H9 (cell line): Measurements from ENCODE around the gene ZNF205. TPM values are rescaled to one million over a fixed set of nuclear protein-coding genes. Genes with fewer than 3 reads are reported as not detected.

Source experiments
- DNase-seq: peaks from one replicate; pipeline ENCODE4 v3.0.0-alpha.2; 2017
- H2AFZ ChIP-seq: one replicate; pipeline ENCODE4 v1.6.1; 2013; ENCODE audit warnings: mild to moderate bottlenecking, low read length, control low read depth, moderate library complexity
- H2AK5ac ChIP-seq: 2 replicates; pipeline ENCODE4 v1.6.1; 2013; ENCODE audit warnings: low read length, control low read depth, mixed read lengths; ENCODE audit not compliant: insufficient read length
- H2BK120ac ChIP-seq: one replicate; pipeline ENCODE4 v1.6.1; 2013; ENCODE audit warnings: low read depth, mild to moderate bottlenecking, low read length, control low read depth, inconsistent platforms; ENCODE audit not compliant: poor library complexity, severe bottlenecking
- H2BK12ac ChIP-seq: 2 replicates; pipeline ENCODE4 v1.6.1; 2013; ENCODE audit warnings: low read length, control low read depth, mixed read lengths, low read depth; ENCODE audit not compliant: insufficient read length
- H2BK15ac ChIP-seq: 2 replicates; pipeline ENCODE4 v1.6.1; 2013; ENCODE audit warnings: low read depth, low read length, control low read depth
- H2BK20ac ChIP-seq: one replicate; pipeline ENCODE4 v1.6.1; 2013; ENCODE audit warnings: low read depth, mild to moderate bottlenecking, low read length, control low read depth, inconsistent platforms; ENCODE audit not compliant: poor library complexity, severe bottlenecking
- H2BK5ac ChIP-seq: 2 replicates; pipeline ENCODE4 v1.6.1; 2013; ENCODE audit warnings: low read length, control low read depth, mixed read lengths; ENCODE audit not compliant: insufficient read length
- H3K14ac ChIP-seq: 2 replicates; pipeline ENCODE4 v1.6.1; 2013; ENCODE audit warnings: low read length, control low read depth; ENCODE audit not compliant: insufficient read depth
- H3K18ac ChIP-seq: 2 replicates; pipeline ENCODE4 v1.6.1; 2013; ENCODE audit warnings: low read depth, mild to moderate bottlenecking, mixed read lengths, low read length, control low read depth; ENCODE audit not compliant: insufficient read length
- H3K23ac ChIP-seq: 2 replicates; pipeline ENCODE4 v1.6.1; 2013; ENCODE audit warnings: low read length, control low read depth, mixed read lengths, low read depth; ENCODE audit not compliant: insufficient read length
- H3K23me2 ChIP-seq: 2 replicates; pipeline ENCODE4 v1.6.1; 2013; ENCODE audit warnings: low read depth, mild to moderate bottlenecking, mixed read lengths, low read length, control low read depth; ENCODE audit not compliant: insufficient read length, poor library complexity, severe bottlenecking
- H3K27ac ChIP-seq: 2 replicates; pipeline ENCODE4 v1.5.1; 2013; ENCODE audit warnings: low read length, control low read depth, mixed read lengths, low read depth; ENCODE audit not compliant: insufficient read length
- H3K27me3 ChIP-seq: 2 replicates; pipeline ENCODE4 v1.6.1; 2013; ENCODE audit warnings: low read length, control low read depth, inconsistent platforms; ENCODE audit not compliant: insufficient read depth
- H3K4ac ChIP-seq: 2 replicates; pipeline ENCODE4 v1.6.1; 2013; ENCODE audit warnings: low read depth, mild to moderate bottlenecking, control low read depth, inconsistent platforms, low read length, moderate library complexity
- H3K4me1 ChIP-seq: 2 replicates; pipeline ENCODE4 v1.6.1; 2013; ENCODE audit warnings: low read length, control low read depth, inconsistent platforms; ENCODE audit not compliant: insufficient read depth
- H3K4me2 ChIP-seq: 2 replicates; pipeline ENCODE4 v1.6.1; 2013; ENCODE audit warnings: low read length, control low read depth, mixed read lengths; ENCODE audit not compliant: insufficient read length, insufficient read depth
- H3K56ac ChIP-seq: 2 replicates; pipeline ENCODE4 v1.6.1; 2013; ENCODE audit warnings: low read depth, mild to moderate bottlenecking, mixed read lengths, low read length, control low read depth; ENCODE audit not compliant: insufficient read length
- H3K79me1 ChIP-seq: 2 replicates; pipeline ENCODE4 v1.6.1; 2013; ENCODE audit warnings: low read depth, mild to moderate bottlenecking, moderate library complexity, low read length, control low read depth, inconsistent platforms; ENCODE audit not compliant: insufficient read depth, poor library complexity, severe bottlenecking
- H3K79me2 ChIP-seq: 2 replicates; pipeline ENCODE4 v1.6.1; 2013; ENCODE audit warnings: low read length, control low read depth, inconsistent platforms; ENCODE audit not compliant: insufficient read depth
- H3K9ac ChIP-seq: 2 replicates; pipeline ENCODE4 v1.6.1; 2013; ENCODE audit warnings: low read length, control low read depth, mixed read lengths; ENCODE audit not compliant: insufficient read length; ENCODE audit errors: extremely low read depth
- H3K9me3 ChIP-seq: one replicate; pipeline ENCODE4 v1.6.1; 2013; ENCODE audit warnings: low read depth, low read length, inconsistent platforms; ENCODE audit not compliant: control insufficient read depth
- H3T11ph ChIP-seq: one replicate; pipeline ENCODE4 v1.6.1; 2013; ENCODE audit warnings: mild to moderate bottlenecking, low read length, control low read depth, inconsistent platforms
- H4K20me1 ChIP-seq: one replicate; pipeline ENCODE4 v1.6.1; 2013; ENCODE audit not compliant: control insufficient read depth, insufficient read length, insufficient read depth
- H4K5ac ChIP-seq: 2 replicates; pipeline ENCODE4 v1.6.1; 2013; ENCODE audit warnings: low read depth, mild to moderate bottlenecking, mixed read lengths, low read length, control low read depth; ENCODE audit not compliant: insufficient read length
- H4K8ac ChIP-seq: replicated peaks from 2 replicates; pipeline ENCODE4 v1.6.1; 2013; ENCODE audit warnings: low read length, control low read depth, mixed read lengths, low read depth; ENCODE audit not compliant: insufficient read length
- H4K91ac ChIP-seq: 2 replicates; pipeline ENCODE4 v1.6.1; 2013; ENCODE audit warnings: low read depth, mild to moderate bottlenecking, moderate library complexity, mixed read lengths, low read length, control low read depth; ENCODE audit not compliant: insufficient read length
- H3K27ac Mint-ChIP-seq, 3 experiments: 2 replicates in 2 of 3; 3 replicates in 1 of 3; pipeline ENCODE4 v1.8.0; 2020 to 2021; ENCODE audit warnings: mixed read lengths in 3 of 3, mild to moderate bottlenecking in 1 of 3, moderate library complexity in 1 of 3
- H3K27me3 Mint-ChIP-seq: 2 replicates; pipeline ENCODE4 v1.8.0; 2021; ENCODE audit warnings: low read depth, mild to moderate bottlenecking, moderate library complexity, mixed read lengths
- H3K36me3 Mint-ChIP-seq, 3 experiments: 2 replicates in 2 of 3; 3 replicates in 1 of 3; pipeline ENCODE4 v1.8.0; 2020 to 2021; ENCODE audit warnings: low read depth in 3 of 3, mixed read lengths in 3 of 3; ENCODE audit not compliant: insufficient read depth in 1 of 3
- H3K4me1 Mint-ChIP-seq, 2 experiments: 2 replicates each; pipeline ENCODE4 v1.8.0; 2020; ENCODE audit warnings: mixed read lengths in 2 of 2
- H3K4me3 Mint-ChIP-seq, 2 experiments: 2 replicates in 1 of 2; 3 replicates in 1 of 2; pipeline ENCODE4 v1.8.0; 2020 to 2021; ENCODE audit warnings: mild to moderate bottlenecking in 2 of 2, mixed read lengths in 2 of 2, moderate library complexity in 1 of 2
- H3K9me3 Mint-ChIP-seq, 2 experiments: 2 replicates in 1 of 2; 3 replicates in 1 of 2; pipeline ENCODE4 v1.8.0; 2020; ENCODE audit warnings: mild to moderate bottlenecking in 2 of 2, mixed read lengths in 2 of 2, moderate library complexity in 1 of 2
- WGBS: extraction: QIAGEN DNeasy Blood & Tissue Kit; methylation state at CpG from one replicate; pipeline ENCODE4 v1.1.7; 2013; ENCODE audit warnings: missing lambda C conversion rate, low lambda C conversion rate, mixed read lengths; ENCODE audit not compliant: insufficient read length; ENCODE audit errors: extremely low coverage; 5-methylcytosine and 5-hydroxymethylcytosine counted together
- total RNA-seq: library from RNA; stranded (reverse); gene quantifications from 2 replicates; pipeline ENCODE4 v1.2.1, GENCODE V29; 2021
- TF ChIP-seq, protein P1 (sequence below): fragments of 200-600 bp; sonication (generic); conservative IDR thresholded peaks from 3 replicates; pipeline ENCODE4 v1.8.0; 2021; ENCODE audit warnings: antibody characterized with exemption, mild to moderate bottlenecking

ZNF205 gene
- total RNA-seq, 1 experiment from 2014 or later: 16.8 TPM

DNA sequence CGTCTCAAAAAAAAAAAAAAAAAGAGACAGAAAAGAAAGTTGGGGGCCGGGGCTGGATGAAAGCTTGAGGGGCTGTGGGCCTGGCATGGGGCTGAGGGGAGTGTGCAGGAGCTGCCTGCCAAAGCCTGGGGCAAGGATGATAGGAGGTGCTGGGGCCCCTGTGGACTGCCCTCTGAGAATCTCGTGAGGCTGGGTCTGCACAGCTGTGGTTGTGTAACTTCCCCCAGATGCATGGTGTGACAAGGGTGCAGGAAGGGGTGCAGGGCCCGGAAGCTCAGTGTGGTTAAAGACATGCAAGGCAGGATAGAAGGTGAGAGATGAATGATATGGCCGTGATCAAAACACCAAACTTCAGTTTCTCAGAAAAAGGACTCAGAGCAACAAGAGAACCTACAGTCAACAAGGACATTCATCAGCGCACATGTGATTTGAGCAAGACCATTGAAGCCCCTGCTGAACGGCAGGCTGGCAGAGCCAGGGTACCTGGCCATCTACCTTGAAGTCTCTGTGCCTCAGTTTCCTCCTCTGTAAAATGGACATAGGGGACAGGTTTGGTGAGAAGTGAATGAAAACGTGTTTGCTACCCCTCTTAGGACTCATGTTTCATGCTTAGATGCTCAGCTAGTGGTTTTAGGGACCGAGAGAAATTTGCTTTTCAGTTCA is 37.4 kb upstream of the ZNF205 start:
- Histone ChIP-seq H3K79me1 (no peaks in the 10 kb centered on the region), H3K9ac (no peak overlapping the region), H2BK15ac (no peak overlapping the region), H2BK20ac (no peak overlapping the region), H3K18ac (no peak overlapping the region), H4K8ac (no peak overlapping the region), H3K79me2 (no peaks in the 10 kb centered on the region), H3K4ac (no peak overlapping the region), H4K20me1 (no peaks in the 10 kb centered on the region), H4K5ac (no peak overlapping the region), H2BK120ac (no peak overlapping the region), H3K9me3 (no peaks in the 10 kb centered on the region), H3K4me2 (no peak overlapping the region), H2BK12ac (no peak overlapping the region), H3K27me3 (no peaks in the 10 kb centered on the region), H2AK5ac (no peak overlapping the region), H2AFZ (no peak overlapping the region), H3K4me1 (no peaks in the 10 kb centered on the region; the same call in 1 of the 2 replicates), H3K56ac (no peak overlapping the region), H3K23ac (no peak overlapping the region), H2BK5ac (no peak overlapping the region), H4K91ac (no peak overlapping the region), H3K23me2 (no peaks in the 10 kb centered on the region), H3K27ac (no peak overlapping the region), H3K14ac (no peak overlapping the region), H3T11ph (no peak overlapping the region)
- Mint-ChIP-seq H3K9me3 (no peaks in the 10 kb centered on the region), H3K27ac (no peak overlapping the region; a peak in 1 of 7 replicates), H3K36me3 (peaks cover 0 to 11% (median 0%) of the 10 kb centered on the region in 3 experiments; a peak in 4 of 7 replicates), H3K27me3 (peaks cover 17% of the 10 kb centered on the region), H3K4me1 (peaks cover 30% of the 10 kb centered on the region in 2 experiments), H3K4me3 (no peak overlapping the region)
- WGBS: no CpG with 5 or more reads among the region's 9 CpGs
- TF ChIP-seq, protein P1, sequence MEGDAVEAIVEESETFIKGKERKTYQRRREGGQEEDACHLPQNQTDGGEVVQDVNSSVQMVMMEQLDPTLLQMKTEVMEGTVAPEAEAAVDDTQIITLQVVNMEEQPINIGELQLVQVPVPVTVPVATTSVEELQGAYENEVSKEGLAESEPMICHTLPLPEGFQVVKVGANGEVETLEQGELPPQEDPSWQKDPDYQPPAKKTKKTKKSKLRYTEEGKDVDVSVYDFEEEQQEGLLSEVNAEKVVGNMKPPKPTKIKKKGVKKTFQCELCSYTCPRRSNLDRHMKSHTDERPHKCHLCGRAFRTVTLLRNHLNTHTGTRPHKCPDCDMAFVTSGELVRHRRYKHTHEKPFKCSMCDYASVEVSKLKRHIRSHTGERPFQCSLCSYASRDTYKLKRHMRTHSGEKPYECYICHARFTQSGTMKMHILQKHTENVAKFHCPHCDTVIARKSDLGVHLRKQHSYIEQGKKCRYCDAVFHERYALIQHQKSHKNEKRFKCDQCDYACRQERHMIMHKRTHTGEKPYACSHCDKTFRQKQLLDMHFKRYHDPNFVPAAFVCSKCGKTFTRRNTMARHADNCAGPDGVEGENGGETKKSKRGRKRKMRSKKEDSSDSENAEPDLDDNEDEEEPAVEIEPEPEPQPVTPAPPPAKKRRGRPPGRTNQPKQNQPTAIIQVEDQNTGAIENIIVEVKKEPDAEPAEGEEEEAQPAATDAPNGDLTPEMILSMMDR: no peak
- no peak for DNase-seq
